Osteoblast (primary cell): ENCODE data around the gene CALD1. TPM values are rescaled to one million over a fixed set of nuclear protein-coding genes. Genes with fewer than 3 reads are reported as not detected.

Experiments
- DNase-seq: peaks from one replicate; pipeline ENCODE4 v3.0.0; 2011; ENCODE audit warnings: low spot score, mixed read lengths; ENCODE audit not compliant: insufficient read length; ENCODE audit errors: missing footprints
- H2AFZ ChIP-seq: 2 replicates; pipeline ENCODE4 v1.6.0; 2011; ENCODE audit warnings: mild to moderate bottlenecking, low read length
- H3K27ac ChIP-seq: 2 replicates; pipeline ENCODE4 v1.5.1; 2011; ENCODE audit warnings: mild to moderate bottlenecking, low read depth, low read length, moderate library complexity
- H3K27me3 ChIP-seq: 2 replicates; pipeline ENCODE4 v1.6.0; 2012; ENCODE audit warnings: mild to moderate bottlenecking, control low read depth, inconsistent platforms, low read length, moderate library complexity; ENCODE audit not compliant: insufficient read depth
- H3K36me3 ChIP-seq: 2 replicates; pipeline ENCODE4 v1.5.1; 2011; ENCODE audit warnings: mild to moderate bottlenecking, low read length, control low read depth, moderate library complexity; ENCODE audit not compliant: insufficient read depth
- H3K4me1 ChIP-seq: 2 replicates; pipeline ENCODE4 v1.5.1; 2011; ENCODE audit warnings: mild to moderate bottlenecking, low read length, control low read depth, moderate library complexity; ENCODE audit not compliant: insufficient read depth
- H3K4me2 ChIP-seq: 2 replicates; pipeline ENCODE4 v1.6.0; 2011; ENCODE audit warnings: mild to moderate bottlenecking, low read length; ENCODE audit not compliant: insufficient read depth
- H3K4me3 ChIP-seq: fragments of 200-600 bp; sonication (generic); 3 replicates; pipeline ENCODE4 v1.5.1; 2012; ENCODE audit warnings: mild to moderate bottlenecking, low read length, inconsistent platforms; ENCODE audit not compliant: insufficient read depth
- H3K79me2 ChIP-seq: 2 replicates; pipeline ENCODE4 v1.6.0; 2012; ENCODE audit warnings: mild to moderate bottlenecking, low read length, control low read depth, inconsistent platforms; ENCODE audit not compliant: insufficient read depth
- H3K9me3 ChIP-seq: 2 replicates; pipeline ENCODE4 v1.5.1; 2011; ENCODE audit warnings: low read depth, low read length, control low read depth
- H4K20me1 ChIP-seq: 2 replicates; pipeline ENCODE4 v1.6.0; 2012; ENCODE audit warnings: mild to moderate bottlenecking, low read length, control low read depth; ENCODE audit not compliant: insufficient read depth
- total RNA-seq: library from RNA; depleted of rRNA; stranded (reverse); fragments of >200 nt; gene quantifications from 2 replicates; pipeline ENCODE4 v1.2.3, GENCODE V29; 2012
- TF ChIP-seq, protein P1 (sequence below): IDR thresholded peaks from 2 replicates; pipeline ENCODE4 v1.5.1; 2011; ENCODE audit warnings: mild to moderate bottlenecking, low read depth, low read length, moderate library complexity; ENCODE audit errors: extremely low read depth

The CALD1 gene
- total RNA-seq, 1 donor = 1,123 TPM

DNA sequence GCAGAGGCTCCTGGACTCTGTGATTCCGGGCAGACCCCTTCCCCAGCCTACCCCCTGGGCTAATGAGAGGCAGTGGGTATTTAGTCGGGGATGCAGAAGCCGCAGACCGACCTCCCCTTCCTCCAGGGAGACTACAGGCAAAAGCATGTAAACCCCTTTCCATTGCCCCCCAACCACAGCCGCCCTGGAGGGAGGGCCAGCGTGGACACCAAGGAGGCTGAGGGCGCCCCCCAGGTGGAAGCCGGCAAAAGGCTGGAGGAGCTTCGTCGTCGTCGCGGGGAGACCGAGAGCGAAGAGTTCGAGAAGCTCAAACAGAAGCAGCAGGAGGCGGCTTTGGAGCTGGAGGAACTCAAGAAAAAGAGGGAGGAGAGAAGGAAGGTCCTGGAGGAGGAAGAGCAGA, 167.9 kb downstream of the CALD1 start:
- peaks cover 94% of the 10 kb centered on the region for H3K36me3 ChIP-seq
- no peak overlapping the region for H3K27ac ChIP-seq
- no peak overlapping the region for H3K4me3 ChIP-seq
- no peak for DNase-seq
- no peaks in the 10 kb centered on the region for H3K9me3 ChIP-seq
- peaks cover 28% of the 10 kb centered on the region for H4K20me1 ChIP-seq
- no peaks in the 10 kb centered on the region for H3K27me3 ChIP-seq
- H3K79me2 ChIP-seq = peaks cover 15% of the 10 kb centered on the region
- TF ChIP-seq, protein P1, sequence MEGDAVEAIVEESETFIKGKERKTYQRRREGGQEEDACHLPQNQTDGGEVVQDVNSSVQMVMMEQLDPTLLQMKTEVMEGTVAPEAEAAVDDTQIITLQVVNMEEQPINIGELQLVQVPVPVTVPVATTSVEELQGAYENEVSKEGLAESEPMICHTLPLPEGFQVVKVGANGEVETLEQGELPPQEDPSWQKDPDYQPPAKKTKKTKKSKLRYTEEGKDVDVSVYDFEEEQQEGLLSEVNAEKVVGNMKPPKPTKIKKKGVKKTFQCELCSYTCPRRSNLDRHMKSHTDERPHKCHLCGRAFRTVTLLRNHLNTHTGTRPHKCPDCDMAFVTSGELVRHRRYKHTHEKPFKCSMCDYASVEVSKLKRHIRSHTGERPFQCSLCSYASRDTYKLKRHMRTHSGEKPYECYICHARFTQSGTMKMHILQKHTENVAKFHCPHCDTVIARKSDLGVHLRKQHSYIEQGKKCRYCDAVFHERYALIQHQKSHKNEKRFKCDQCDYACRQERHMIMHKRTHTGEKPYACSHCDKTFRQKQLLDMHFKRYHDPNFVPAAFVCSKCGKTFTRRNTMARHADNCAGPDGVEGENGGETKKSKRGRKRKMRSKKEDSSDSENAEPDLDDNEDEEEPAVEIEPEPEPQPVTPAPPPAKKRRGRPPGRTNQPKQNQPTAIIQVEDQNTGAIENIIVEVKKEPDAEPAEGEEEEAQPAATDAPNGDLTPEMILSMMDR = no peak
- H3K4me1 ChIP-seq = peaks cover 19% of the 10 kb centered on the region
- no peak overlapping the region for H3K4me2 ChIP-seq
- H2AFZ ChIP-seq = no peak overlapping the region

DNA sequence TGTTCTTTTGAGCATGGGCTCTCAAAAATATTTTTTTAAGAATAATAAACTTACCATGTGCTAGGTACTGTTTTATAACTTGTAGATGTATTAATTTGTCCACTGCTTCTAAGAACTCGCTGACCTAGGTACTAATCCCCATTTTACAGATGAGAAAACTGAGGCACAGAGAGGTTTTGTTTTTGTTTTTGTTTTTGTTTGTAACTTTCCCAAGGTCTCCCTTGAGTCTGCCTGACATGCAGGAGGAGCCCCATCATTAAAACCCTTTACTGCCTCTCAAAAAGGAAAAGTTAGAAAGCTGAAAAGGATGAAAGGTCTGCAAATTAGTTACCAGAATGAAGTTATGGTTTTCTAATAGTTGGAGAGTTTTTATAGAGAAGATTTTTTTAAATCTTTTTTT, 168.4 kb downstream of the CALD1 start:
- Histone ChIP-seq H3K4me2 (no peak overlapping the region), H2AFZ (no peak overlapping the region), H3K36me3 (peaks cover 93% of the 10 kb centered on the region), H3K27ac (no peak overlapping the region), H3K27me3 (no peaks in the 10 kb centered on the region), H3K9me3 (no peaks in the 10 kb centered on the region), H3K79me2 (peaks cover 15% of the 10 kb centered on the region), H3K4me1 (peaks cover 19% of the 10 kb centered on the region), H4K20me1 (peaks cover 28% of the 10 kb centered on the region), H3K4me3 (no peak overlapping the region)
- no peak for DNase-seq
- TF ChIP-seq, protein P1 = no peak

DNA sequence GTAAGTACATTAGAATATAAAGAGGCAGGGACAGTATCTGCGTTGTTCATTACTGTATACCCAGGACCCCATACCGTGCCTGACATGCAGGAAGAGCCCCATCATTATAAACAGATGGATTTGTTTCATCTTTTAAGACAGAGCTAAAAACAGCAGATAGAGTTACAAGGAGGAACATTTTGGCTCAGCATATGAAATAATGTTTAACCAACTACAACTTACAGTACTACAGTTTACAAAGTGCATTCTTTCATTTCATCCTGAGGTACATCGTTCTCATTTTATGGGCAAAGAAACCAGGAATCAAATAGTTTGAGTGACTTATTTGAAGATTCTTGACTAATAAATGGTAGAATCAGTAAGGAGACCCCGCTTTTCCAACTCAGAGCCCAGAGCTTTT, 168.8 kb downstream of the CALD1 start:
- Histone ChIP-seq H4K20me1 (peaks cover 28% of the 10 kb centered on the region), H3K27me3 (no peaks in the 10 kb centered on the region), H3K27ac (peak overlapping the region; percentile 27), H3K36me3 (peaks cover 95% of the 10 kb centered on the region), H2AFZ (no peak overlapping the region), H3K4me1 (peaks cover 19% of the 10 kb centered on the region), H3K4me3 (no peak overlapping the region), H3K4me2 (no peak overlapping the region), H3K79me2 (peaks cover 15% of the 10 kb centered on the region), H3K9me3 (no peaks in the 10 kb centered on the region)
- TF ChIP-seq, protein P1 = no peak
- DNase-seq = no peak

DNA sequence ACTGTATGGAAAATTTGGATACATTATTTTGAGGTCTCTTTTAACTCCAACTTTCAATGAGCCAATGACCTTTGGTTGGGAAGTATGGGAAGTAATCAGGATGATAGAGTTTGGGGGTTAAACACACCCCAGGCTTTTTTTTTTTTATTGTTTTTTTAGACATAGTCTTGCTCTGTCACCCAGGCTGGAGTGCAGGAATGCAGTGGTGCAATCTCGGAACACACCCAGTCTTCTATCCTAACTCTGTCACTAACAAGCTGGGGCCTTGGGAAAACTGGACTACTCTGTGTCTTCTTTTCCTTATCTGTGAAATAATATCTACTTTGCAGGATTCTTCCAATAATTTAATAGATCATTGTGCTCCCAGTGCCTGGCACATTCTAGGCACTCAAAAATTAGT, 169.3 kb downstream of the CALD1 start:
- no peaks in the 10 kb centered on the region for H3K27me3 ChIP-seq
- TF ChIP-seq, protein P1 = no peak
- no peaks in the 10 kb centered on the region for H3K9me3 ChIP-seq
- H4K20me1 ChIP-seq = peaks cover 28% of the 10 kb centered on the region
- no peak overlapping the region for H3K4me2 ChIP-seq
- no peak overlapping the region for H3K4me3 ChIP-seq
- peaks cover 95% of the 10 kb centered on the region for H3K36me3 ChIP-seq
- no peak overlapping the region for H2AFZ ChIP-seq
- DNase-seq = peak; percentile 54
- H3K4me1 ChIP-seq = peaks cover 19% of the 10 kb centered on the region
- H3K79me2 ChIP-seq = peaks cover 15% of the 10 kb centered on the region
- peak overlapping the region; percentile 52 for H3K27ac ChIP-seq
